PC-3 (cell line): Measurements from ENCODE around the gene ALDH16A1.

ENCODE experiments used
- EZH2phosphoT487 ChIP-seq: fragments of 300-600 bp; sonication (generic); IDR thresholded peaks from 2 replicates; pipeline ENCODE4 v1.6.1; 2018; ENCODE audit warnings: mild to moderate bottlenecking, antibody characterized with exemption, low read length, borderline replicate concordance
- TF ChIP-seq, protein P1 (sequence below): fragments of 300-600 bp; sonication (generic); conservative IDR thresholded peaks from 2 replicates; pipeline ENCODE4 v1.5.1; 2017; ENCODE audit warnings: antibody characterized with exemption, low read depth, mild to moderate bottlenecking, low read length

DNA sequence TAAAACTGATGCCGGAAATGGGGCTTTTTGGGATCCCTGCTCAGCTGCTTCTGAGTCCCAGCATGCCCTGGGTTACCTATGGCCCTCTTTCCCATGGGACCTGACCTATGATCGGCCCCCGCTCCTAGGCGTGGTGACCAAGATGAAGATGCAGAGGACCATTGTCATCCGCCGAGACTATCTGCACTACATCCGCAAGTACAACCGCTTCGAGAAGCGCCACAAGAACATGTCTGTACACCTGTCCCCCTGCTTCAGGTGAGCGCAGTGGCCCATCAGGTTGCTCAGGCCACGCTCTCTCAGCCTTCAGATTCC, 44.7 kb downstream of the ALDH16A1 start:
- no peak for TF ChIP-seq EZH2phosphoT487
- TF ChIP-seq, protein P1, sequence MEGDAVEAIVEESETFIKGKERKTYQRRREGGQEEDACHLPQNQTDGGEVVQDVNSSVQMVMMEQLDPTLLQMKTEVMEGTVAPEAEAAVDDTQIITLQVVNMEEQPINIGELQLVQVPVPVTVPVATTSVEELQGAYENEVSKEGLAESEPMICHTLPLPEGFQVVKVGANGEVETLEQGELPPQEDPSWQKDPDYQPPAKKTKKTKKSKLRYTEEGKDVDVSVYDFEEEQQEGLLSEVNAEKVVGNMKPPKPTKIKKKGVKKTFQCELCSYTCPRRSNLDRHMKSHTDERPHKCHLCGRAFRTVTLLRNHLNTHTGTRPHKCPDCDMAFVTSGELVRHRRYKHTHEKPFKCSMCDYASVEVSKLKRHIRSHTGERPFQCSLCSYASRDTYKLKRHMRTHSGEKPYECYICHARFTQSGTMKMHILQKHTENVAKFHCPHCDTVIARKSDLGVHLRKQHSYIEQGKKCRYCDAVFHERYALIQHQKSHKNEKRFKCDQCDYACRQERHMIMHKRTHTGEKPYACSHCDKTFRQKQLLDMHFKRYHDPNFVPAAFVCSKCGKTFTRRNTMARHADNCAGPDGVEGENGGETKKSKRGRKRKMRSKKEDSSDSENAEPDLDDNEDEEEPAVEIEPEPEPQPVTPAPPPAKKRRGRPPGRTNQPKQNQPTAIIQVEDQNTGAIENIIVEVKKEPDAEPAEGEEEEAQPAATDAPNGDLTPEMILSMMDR, result no peak
